K562 (cell line): Measurements from ENCODE around the gene NANS. TPM values are rescaled to one million over a fixed set of nuclear protein-coding genes. Genes with fewer than 3 reads are reported as not detected.

Experiments
- AFF1 ChIP-seq, 2 experiments: fragments of 450-650 bp; IDR thresholded peaks; 2 replicates each; pipeline ENCODE4 v1.6.1; 2018; ENCODE audit warnings: mild to moderate bottlenecking in 2 of 2, low read depth in 1 of 2; ENCODE audit not compliant: partially characterized antibody in 2 of 2
- E2F6 ChIP-seq, 2 experiments: IDR thresholded peaks; 2 replicates each; pipeline ENCODE4 v1.6.1; 2011; ENCODE audit warnings: borderline replicate concordance in 1 of 2, control low read depth in 1 of 2, low read depth in 1 of 2, low read length in 1 of 2, mild to moderate bottlenecking in 1 of 2, mixed read lengths in 1 of 2, moderate library complexity in 1 of 2; ENCODE audit not compliant: insufficient read depth in 1 of 2, insufficient read length in 1 of 2, poor library complexity in 1 of 2, severe bottlenecking in 1 of 2; ENCODE audit errors: extremely low read depth in 1 of 2
- ELF1 ChIP-seq: fragments of 200-800 bp; sonication (Bioruptor generic); IDR thresholded peaks from 2 replicates; pipeline ENCODE4 v1.6.1; 2016; ENCODE audit warnings: missing genetic modification characterization, missing compliant biosample characterization
- HDAC1 ChIP-seq, 2 experiments: fragments of 450-650 bp; IDR thresholded peaks; 2 replicates each; pipeline ENCODE4 v1.6.1; 2016 to 2017; ENCODE audit warnings: inconsistent platforms in 1 of 2, mild to moderate bottlenecking in 1 of 2, moderate library complexity in 1 of 2
- MBD2 ChIP-seq: sonication (generic); IDR thresholded peaks from 2 replicates; pipeline ENCODE4 v1.6.1; 2016; ENCODE audit warnings: low read depth, borderline replicate concordance
- MLX ChIP-seq, 2 experiments: fragments of 450-650 bp in 1 of 2; sonication (generic) in 1 of 2; formaldehyde crosslinking; conservative IDR thresholded peaks; 2 replicates each; pipeline versions ENCODE4 v1.4.0 to v1.8.1; 2020 to 2022; ENCODE audit warnings: mild to moderate bottlenecking in 1 of 2, missing genetic modification reagents in 1 of 2
- MTA3 ChIP-seq: fragments of 450-650 bp; formaldehyde crosslinking; IDR thresholded peaks from 2 replicates; pipeline ENCODE4 v1.6.1; 2017; ENCODE audit warnings: mild to moderate bottlenecking, borderline replicate concordance
- NBN ChIP-seq: fragments of 450-650 bp; IDR thresholded peaks from 2 replicates; pipeline ENCODE4 v1.6.1; 2016; ENCODE audit warnings: low read depth, mild to moderate bottlenecking
- RBFOX2 ChIP-seq: fragments of 200-400 bp; formaldehyde crosslinking; IDR thresholded peaks from 2 replicates; pipeline ENCODE4 v1.6.1; 2017; ENCODE audit warnings: low read depth, mild to moderate bottlenecking, low read length, moderate library complexity
- RCOR1 ChIP-seq, 2 experiments: IDR thresholded peaks; 2 replicates each; pipeline ENCODE4 v1.6.1; 2012; ENCODE audit warnings: low read depth in 2 of 2, low read length in 2 of 2, borderline replicate concordance in 1 of 2, improper control_type of control experiment in 1 of 2
- RFX5 ChIP-seq: IDR thresholded peaks from 2 replicates; pipeline ENCODE4 v1.6.1; 2011; ENCODE audit warnings: low read depth, mild to moderate bottlenecking, improper control_type of control experiment, low read length
- RHOXF2B ChIP-seq: fragments of 250-450 bp; sonication (Bioruptor Pico); conservative IDR thresholded peaks from 2 replicates; pipeline ENCODE4 v1.5.1; 2021
- ZBTB12 ChIP-seq: fragments of 250-450 bp; sonication (Bioruptor Pico); IDR thresholded peaks from 2 replicates; pipeline ENCODE4 v1.4.0; 2020
- ZMIZ1 ChIP-seq, 2 experiments: fragments of 150-350 bp in 1 of 2; IDR thresholded peaks; 2 replicates each; pipeline ENCODE4 v1.6.1; 2012 to 2016; ENCODE audit warnings: low read depth in 2 of 2, low read length in 2 of 2, mild to moderate bottlenecking in 1 of 2, moderate library complexity in 1 of 2
- ZNF174 ChIP-seq: fragments of 250-450 bp; sonication (Bioruptor Pico); IDR thresholded peaks from 2 replicates; pipeline ENCODE4 v1.4.0; 2020; ENCODE audit warnings: mild to moderate bottlenecking
- ZNF583 ChIP-seq: fragments of 250-450 bp; sonication (Bioruptor Pico); IDR thresholded peaks from 2 replicates; pipeline ENCODE4 v1.4.0; 2020
- ZNF766 ChIP-seq: fragments of 200-800 bp; sonication (Bioruptor generic); conservative IDR thresholded peaks from 2 replicates; pipeline ENCODE4 v1.6.1; 2016; ENCODE audit warnings: missing genetic modification characterization, missing compliant biosample characterization
- polyA plus RNA-seq, 8 experiments: library from polyadenylated mRNA; depleted of rRNA in 4 of 8; stranded (reverse) in 5 of 8; unstranded in 3 of 8; fragments of >200 nt; fragmentation: Nextera tagmentation in 2 of 8; fragmentation: Illumina TruSeq in 1 of 8; extraction: Ambion mirVana in 2 of 8; extraction: Trizol in 1 of 8; gene quantifications; 2 replicates each; pipeline versions ENCODE4 v1.2.1 to v1.2.3, GENCODE V29; 2011 to 2014; ENCODE audit warnings: inconsistent platforms in 1 of 8, missing spikeins in 1 of 8
- total RNA-seq, 7 experiments: library from RNA; depleted of rRNA in 6 of 7; stranded (reverse); fragments of >200 nt in 6 of 7; fragmentation: Illumina TruSeq in 2 of 7; extraction: Trizol in 2 of 7; gene quantifications; 2 replicates each; pipeline versions ENCODE4 v1.2.1 to v1.2.3, GENCODE V29; 2011 to 2021; ENCODE audit warnings: low replicate concordance in 1 of 7

NANS gene
- total and polyA plus RNA-seq, 9 of the 15 experiments (the other 6 are each of a cell fraction or from before 2014, with no cell fraction given): 37.1 to 181 (median 137) TPM

GRCh38 chr9:98047002-98047401 lies 9.5 kb upstream of the NANS start (continued):
- TF ChIP-seq ZMIZ1 (IDR thresholded peaks at IDR 0.05; ENCODE audit: low read depth in 2 of 2, low read length in 2 of 2): no peak
- TF ChIP-seq MBD2: no peak
- TF ChIP-seq E2F6 (IDR thresholded peaks at IDR 0.05; ENCODE audit: borderline replicate concordance in 1 of 2, extremely low read depth in 1 of 2, insufficient read depth in 1 of 2, insufficient read length in 1 of 2, low read depth in 1 of 2, low read length in 1 of 2, poor library complexity in 1 of 2, severe bottlenecking in 1 of 2): peak in 1 of 2 experiments; percentile 31
- TF ChIP-seq NBN: peak; percentile 22; the same call in 1 of the 2 replicates
- TF ChIP-seq ZBTB12 (CRISPR knock-in tag): no peak
- no peak for TF ChIP-seq ELF1
- no peak for TF ChIP-seq RFX5
- TF ChIP-seq RHOXF2B (CRISPR knock-in tag): no peak
- TF ChIP-seq ZNF766 (CRISPR knock-in tag): no peak
- peak in 1 of 2 experiments; percentile 37; a peak in 1 of 4 replicates for TF ChIP-seq RCOR1 (IDR thresholded peaks at IDR 0.05; ENCODE audit: borderline replicate concordance in 1 of 2, low read depth in 2 of 2, low read length in 2 of 2)
- peak; percentile 51; the same call in 1 of the 2 replicates for TF ChIP-seq MTA3
- no peak for TF ChIP-seq MLX (CRISPR knock-in tag; conservative IDR thresholded peaks at IDR 0.05)
- TF ChIP-seq ZNF583 (CRISPR knock-in tag): no peak
- TF ChIP-seq RBFOX2: peak; percentile 58
- TF ChIP-seq AFF1 (IDR thresholded peaks at IDR 0.05; ENCODE audit: low read depth in 1 of 2, partially characterized antibody in 2 of 2): peak in 1 of 2 experiments; percentile 45
- 0 out of 4 replicates have a peak, but pooled peaks of 1 of the 2 experiments have one; percentile 18 for TF ChIP-seq HDAC1 (IDR thresholded peaks at IDR 0.05)
- TF ChIP-seq ZNF174 (CRISPR knock-in tag): no peak
